Stimulated activated CD8-positive, alpha-beta memory T cell treated with anti-CD3 and anti-CD28 coated beads, Interleukin-7, amount 100 ng/mL, for 4 hours (primary cell): ENCODE data around the gene MRPS26.
"Not testable (repeated sequence)": the region's sequence is repeated elsewhere in the genome, so short reads cannot be mapped to it uniquely, and the experiment has no call there.

Experiments used
- DNase-seq, 2 donors: peaks; one replicate each; pipeline ENCODE4 v3.0.0-alpha.2; 2020; ENCODE audit warnings: low read depth in 2 of 2

MRPS26 gene

DNA sequence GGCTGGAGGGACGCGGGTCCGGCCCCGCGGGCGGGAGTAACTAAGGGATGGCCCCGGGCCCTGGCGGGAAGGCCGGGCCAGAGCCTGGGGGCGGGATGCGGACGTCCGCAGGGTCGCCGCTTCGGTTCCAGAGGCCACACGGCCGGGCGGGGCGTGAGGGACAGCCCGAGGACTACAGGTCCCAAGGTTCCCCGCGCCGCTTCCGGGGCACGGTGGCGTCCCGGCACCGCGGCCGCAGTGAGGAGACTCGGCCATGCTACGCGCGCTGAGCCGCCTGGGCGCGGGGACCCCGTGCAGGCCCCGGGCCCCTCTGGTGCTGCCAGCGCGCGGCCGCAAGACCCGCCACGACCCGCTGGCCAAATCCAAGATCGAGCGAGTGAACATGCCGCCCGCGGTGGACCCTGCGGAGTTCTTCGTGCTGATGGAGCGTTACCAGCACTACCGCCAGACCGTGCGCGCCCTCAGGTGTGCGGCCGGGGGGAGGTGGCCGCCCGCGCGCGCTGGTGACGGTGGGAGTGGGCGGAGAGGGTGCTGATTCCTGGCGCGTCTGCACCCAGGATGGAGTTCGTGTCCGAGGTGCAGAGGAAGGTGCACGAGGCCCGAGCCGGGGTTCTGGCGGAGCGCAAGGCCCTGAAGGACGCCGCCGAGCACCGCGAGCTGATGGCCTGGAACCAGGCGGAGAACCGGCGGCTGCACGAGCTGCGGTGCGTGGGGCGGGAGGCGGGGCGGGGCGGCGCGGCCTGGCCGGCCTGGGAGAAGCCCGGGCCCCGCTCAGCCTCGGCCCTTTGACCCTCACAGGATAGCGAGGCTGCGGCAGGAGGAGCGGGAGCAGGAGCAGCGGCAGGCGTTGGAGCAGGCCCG is at the start of gene MRPS26:
TSS of gene MRPS26 (plus strand) at position 237 of the 861 bp plus-strand sequence. CDS start at position 254, 17 bp downstream.
- peak; percentile 35 to 79 for DNase-seq

DNA sequence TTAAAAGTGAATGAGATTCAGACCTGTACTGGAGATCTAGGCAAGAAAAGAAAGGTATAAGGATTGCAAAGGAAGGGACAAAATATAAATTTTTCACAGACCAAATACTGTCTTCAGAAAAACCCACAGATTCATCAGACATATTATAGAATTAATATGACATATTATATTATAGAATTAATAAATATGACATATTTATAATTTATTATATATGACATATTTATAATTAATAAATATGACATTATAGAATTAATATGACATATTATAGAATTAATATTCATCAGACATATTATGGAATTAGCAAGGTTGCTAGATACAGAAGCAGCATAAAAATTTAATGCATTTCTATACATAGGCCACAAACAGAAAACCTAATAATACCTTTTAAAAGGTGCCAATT is 47.1 kb upstream of the MRPS26 start:
- no peak for DNase-seq

DNA sequence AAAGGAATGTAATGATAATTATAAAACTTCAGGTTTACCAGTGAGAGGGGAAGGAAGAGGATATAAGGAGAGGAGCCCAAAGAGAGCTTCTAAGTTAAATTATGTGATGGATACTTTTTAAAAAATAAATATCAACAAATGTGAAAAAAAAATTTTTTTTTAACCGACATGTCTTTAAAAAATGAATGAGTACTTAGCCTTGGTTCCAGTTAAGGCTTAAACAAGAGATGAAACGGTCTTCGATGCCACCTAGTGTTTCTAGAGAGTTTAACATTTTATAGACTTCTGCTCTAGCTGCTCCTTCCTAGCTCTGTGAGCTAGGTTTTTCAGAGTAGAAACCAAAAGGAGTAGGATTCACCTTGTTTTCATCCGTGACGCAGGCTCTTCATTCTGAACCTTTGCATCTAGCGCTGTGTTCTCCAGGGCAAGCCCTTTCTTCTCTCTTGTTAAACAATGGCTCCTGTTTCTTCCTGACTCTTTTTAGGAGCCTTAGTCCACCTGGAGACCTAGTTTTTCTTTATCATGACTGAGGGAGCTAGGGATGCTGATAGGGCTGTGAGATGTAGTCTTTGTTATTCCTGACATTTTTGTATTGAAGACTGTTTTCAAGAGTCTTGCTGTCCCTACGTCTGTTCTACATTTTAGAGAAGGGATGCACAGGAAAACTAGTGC is 44.9 kb upstream of the MRPS26 start:
- DNase-seq: no peak

DNA sequence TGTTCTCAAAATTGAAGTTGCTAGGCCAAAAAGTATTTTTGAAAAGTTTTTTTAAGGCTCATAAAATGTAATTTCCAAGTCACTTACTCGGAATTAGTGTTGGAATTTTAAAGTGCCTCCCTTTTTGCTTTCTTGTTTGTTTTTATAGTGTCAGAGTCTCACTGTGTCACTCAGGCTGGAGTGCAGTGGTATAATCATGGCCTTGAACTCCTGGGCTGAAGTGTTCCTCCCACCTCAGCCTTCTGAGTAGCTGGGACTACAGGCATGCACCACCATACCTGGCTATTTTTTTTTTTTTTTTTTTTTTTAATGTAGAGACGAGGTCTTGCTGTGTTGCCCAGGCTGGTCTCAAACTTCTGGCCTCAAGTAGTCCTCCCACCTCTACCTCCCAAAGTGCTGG is 42.4 kb upstream of the MRPS26 start:
- no peak for DNase-seq

- DNase-seq: no peak
Observed at GRCh38 chr20:3010985-3011723, 34.7 kb upstream of the MRPS26 start.

- DNase-seq: no peak
Observed at GRCh38 chr20:3011752-3012151, 34.1 kb upstream of the MRPS26 start.

- no peak for DNase-seq
Observed at GRCh38 chr20:3013771-3014170, 32.1 kb upstream of the MRPS26 start.

DNA sequence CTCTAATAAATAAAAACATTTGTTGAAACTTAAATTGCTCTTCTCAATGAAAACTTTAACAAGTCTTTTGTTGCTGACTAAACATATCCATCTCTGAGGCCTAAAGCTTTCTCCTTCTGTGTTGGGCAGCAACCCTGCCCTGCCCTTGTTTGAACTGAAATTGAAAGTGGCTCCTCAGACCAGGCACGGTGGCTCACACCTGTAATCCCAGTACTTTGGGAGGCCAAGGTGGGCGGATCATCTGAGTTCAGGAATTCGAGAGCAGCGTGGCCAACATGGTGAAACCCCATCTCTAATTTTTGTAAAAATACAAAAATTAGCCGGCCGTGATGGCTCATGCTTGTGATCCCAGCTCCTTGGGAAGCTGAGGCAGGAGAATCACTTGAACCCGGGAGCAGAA is 31.7 kb upstream of the MRPS26 start:
- no peak for DNase-seq

DNA sequence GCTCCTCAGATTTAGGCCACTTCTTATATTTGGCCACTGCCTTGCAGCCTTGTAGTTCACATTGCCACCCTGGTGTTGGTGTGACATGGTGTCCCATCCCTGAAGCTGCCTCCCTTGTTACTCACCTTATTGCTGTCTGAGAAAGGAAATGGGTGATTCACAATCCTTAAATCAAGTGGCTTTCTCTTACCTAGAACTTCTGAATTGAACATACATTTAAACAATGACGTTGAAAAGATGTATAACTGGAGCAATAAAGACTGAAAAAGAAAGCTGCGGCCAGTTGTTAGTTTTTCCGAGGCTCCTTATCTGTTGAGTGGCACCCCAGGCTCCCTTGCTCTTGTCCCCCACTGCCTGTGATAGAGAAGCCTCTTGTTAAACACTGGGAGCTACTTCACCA is 31.2 kb upstream of the MRPS26 start:
- no peak for DNase-seq

DNA sequence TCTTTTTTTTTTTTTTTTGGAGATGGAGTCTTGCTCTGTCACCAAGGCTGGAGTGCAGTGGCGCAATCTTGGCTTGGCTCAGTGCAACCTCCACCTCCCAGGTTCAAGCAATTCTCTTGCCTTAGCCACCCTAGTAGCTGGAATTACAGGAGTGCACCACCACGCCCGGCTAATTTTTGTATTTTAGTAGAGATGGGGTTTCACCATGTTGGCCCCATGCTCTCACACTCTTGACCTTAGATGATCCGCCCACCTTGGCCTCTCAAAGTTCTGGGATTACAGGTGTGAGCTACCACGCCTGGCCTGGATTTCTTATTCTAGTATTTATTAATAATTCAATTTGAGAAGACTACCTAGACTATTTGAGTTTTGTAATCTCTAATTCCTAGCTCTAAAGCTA is 30.6 kb upstream of the MRPS26 start:
- DNase-seq: not testable (repeated sequence)

GRCh38 chr20:3021327-3021726 is 24.5 kb upstream of the MRPS26 start:
- DNase-seq: no peak

GRCh38 chr20:3021777-3022176 is 24.1 kb upstream of the MRPS26 start:
- DNase-seq: no peak

DNA sequence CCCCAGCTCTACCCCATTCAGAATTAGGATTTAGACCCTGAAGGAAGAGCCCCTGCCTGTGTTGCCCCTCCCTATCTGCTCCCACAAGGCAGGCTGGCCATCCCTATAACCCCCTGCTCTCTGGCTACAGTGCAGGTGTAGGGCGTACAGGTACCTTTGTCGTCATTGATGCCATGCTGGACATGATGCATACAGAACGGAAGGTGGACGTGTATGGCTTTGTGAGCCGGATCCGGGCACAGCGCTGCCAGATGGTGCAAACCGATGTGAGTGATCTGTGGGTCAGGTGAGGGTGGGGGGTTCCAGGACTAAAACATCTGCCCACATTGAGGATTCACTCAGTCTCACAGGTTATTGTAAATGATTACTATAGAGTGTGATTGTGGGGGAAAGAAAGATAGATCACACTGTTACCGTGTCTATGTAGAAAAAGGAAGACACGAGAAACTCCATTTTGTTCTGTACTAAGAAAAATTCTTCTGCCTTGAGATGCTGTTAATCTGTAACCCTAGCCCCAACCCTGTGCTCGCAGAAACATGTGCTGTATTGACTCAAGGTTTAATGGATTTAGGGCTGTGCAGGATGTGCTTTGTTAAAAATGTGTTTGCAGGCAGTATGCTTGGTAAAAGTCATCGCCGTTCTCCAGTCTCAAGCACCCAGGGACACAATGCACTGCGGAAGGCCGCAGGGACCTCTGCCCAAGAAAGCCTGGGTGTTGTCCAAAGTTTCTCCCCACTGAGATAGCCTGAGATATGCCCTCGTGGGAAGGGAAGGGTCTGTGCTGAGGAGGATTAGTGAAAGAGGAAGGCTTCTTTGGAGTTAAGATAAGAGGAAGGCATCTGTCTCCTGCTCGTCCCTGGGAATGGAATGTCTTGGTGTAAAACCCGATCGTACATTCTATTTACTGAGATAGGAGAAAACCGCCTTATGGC is 23.0 kb upstream of the MRPS26 start:
- DNase-seq: not testable (repeated sequence)

- DNase-seq: no peak
Observed at GRCh38 chr20:3027987-3028386, 17.9 kb upstream of the MRPS26 start.

GRCh38 chr20:3031524-3032147 is 14.2 kb upstream of the MRPS26 start:
- no peak for DNase-seq

DNA sequence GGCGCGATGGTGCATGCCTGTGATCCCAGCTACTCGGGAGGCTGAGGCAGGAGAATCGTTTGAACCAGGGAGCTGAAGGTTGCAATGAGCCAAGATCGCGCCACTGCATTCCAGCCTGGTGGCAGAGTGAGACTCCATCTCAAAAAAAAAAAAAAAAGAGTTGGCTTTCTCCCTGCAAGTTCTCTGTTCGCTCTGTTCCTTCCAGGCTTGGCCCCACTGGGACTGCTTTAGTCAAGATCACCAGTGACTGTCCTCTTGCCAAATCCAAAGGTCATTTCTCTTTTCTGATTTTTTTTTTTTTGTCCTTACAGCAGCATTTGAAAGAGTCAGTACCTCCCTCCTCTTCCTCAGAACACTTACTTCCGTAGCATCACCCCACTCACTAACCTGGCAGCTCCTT is 13.2 kb upstream of the MRPS26 start:
- DNase-seq: no peak

DNA sequence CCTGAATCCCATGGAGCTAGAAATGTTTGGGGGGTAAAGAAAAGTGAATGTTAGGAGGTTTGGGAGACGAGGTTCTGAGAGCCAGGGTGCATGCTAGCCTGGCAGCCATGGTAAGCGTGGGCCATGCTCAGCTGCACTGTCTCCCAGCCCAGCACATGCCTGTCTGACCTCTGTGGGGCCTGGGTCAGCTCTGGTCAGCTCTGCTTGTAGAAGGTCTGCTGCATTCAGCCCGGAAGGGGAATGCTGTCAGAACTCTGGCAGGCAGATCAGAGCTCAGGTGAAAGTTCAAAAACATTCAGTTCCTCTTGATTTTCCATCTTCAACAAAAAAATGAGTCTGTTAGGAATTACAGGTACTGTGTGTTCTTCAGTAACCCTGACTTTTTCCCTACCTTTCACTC is 8.2 kb upstream of the MRPS26 start:
- no peak for DNase-seq

DNA sequence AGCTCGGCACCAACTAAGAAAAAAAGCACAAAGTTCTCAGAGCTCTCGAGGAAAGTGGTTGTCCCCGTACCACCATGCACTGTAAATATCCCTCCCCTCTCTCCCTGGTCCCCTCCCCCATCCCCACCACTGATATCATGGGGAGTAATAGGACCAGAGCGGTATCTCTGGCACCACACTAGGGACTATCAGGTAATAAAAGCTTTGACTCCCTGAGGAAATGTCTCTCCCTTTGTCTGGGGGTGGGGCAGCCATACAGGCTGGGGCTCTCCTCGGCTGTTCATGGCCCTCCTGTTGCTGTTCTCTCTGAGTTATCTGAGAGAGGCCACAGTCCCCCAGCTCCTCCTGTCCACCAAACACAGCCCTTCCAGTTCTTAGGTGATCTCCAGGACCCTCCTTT is 7.4 kb upstream of the MRPS26 start:
- no peak for DNase-seq

DNA sequence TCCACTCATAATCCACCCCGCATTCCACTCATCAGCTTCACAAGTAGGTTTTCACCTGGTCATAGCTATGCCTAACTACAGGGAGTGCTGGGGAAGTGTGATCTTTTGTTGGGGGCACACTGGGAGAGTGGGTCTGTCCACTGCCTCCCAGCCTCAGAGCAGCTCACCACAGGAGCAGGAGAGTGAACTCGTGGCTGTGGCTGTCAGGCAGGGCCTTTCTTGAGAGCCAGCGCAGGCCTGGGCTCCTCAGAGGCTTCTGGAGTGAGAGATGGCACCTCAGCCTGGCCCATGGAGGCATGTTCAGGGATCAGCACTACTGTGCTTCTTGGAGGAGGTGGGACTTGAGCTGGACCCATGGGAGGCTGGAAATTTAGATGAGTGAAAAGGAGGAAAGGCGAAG is 6.4 kb upstream of the MRPS26 start:
- DNase-seq: no peak

GRCh38 chr20:3040086-3040485 is 5.8 kb upstream of the MRPS26 start:
- DNase-seq: no peak

DNA sequence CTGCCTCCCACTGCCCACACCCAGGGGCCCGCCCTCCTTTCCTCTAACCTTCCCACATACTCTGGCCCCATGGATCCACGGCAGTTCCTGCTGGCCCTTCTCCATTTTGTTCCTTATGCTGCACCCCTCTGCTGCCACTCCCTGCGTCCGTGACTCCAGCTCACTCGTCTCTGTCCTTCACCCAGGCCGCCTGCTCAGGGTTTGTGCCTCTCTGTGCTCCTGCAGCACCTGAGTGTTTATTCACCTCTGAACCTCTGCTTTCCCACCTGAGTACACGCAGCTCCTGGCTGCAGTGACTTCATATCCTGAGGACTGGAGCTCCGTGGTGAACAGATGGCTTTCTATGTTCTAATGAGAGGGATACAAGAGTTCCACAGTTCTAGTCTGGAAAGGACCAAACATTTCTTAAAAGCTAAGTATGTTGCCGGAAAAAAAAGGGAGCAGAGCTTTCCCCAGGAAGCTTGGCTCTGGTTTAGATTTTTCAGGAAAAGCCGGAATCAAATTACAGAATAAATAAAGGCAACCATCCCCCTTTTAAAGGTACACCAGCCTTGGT is 3.9 kb upstream of the MRPS26 start:
- DNase-seq: no peak
